Astrocyte (in vitro differentiated cells and primary cell): ENCODE data around the gene PLEKHG4B. TPM values are rescaled to one million over a fixed set of nuclear protein-coding genes. Genes with fewer than 3 reads are reported as not detected.

Source experiments
- DNase-seq: peaks from one replicate; pipeline ENCODE4 v3.0.0-alpha.2; 2010; ENCODE audit warnings: low read depth
- FAIRE-seq: peaks from 2 replicates; lab custom pipeline; 2011; peaks lifted over from hg19 to GRCh38; lab: Jason Lieb, UNC
- H2AFZ ChIP-seq: 2 replicates; pipeline ENCODE4 v1.6.0; 2012; ENCODE audit warnings: low read depth, low read length, inconsistent platforms
- H3K27ac ChIP-seq: 2 replicates; pipeline ENCODE4 v1.5.1; 2011; ENCODE audit warnings: low read depth, low read length, inconsistent platforms
- H3K27me3 ChIP-seq: 2 replicates; pipeline ENCODE4 v1.6.0; 2011; ENCODE audit warnings: low read length, inconsistent platforms; ENCODE audit not compliant: insufficient read depth
- H3K36me3 ChIP-seq: 2 replicates; pipeline ENCODE4 v1.5.1; 2011; ENCODE audit warnings: low read length, inconsistent platforms; ENCODE audit not compliant: insufficient read depth
- H3K4me1 ChIP-seq: 2 replicates; pipeline ENCODE4 v1.5.1; 2011; ENCODE audit warnings: low read length, inconsistent platforms; ENCODE audit not compliant: insufficient read depth
- H3K4me2 ChIP-seq: 2 replicates; pipeline ENCODE4 v1.6.0; 2012; ENCODE audit warnings: low read length, inconsistent platforms
- H3K4me3 ChIP-seq: 2 replicates; pipeline ENCODE4 v1.5.1; 2011; ENCODE audit warnings: low read depth, mild to moderate bottlenecking, low read length, inconsistent platforms; ENCODE audit not compliant: insufficient read depth
- H3K79me2 ChIP-seq: 2 replicates; pipeline ENCODE4 v1.6.0; 2012; ENCODE audit warnings: mild to moderate bottlenecking, low read length, inconsistent platforms; ENCODE audit not compliant: insufficient read depth
- H3K9ac ChIP-seq: 2 replicates; pipeline ENCODE4 v1.6.0; 2012; ENCODE audit warnings: mild to moderate bottlenecking, low read length, inconsistent platforms
- H3K9me3 ChIP-seq: 2 replicates; pipeline ENCODE4 v1.5.1; 2012; ENCODE audit warnings: low read depth, mild to moderate bottlenecking, low read length, inconsistent platforms; ENCODE audit not compliant: insufficient read depth
- H4K20me1 ChIP-seq: 2 replicates; pipeline ENCODE4 v1.6.0; 2012; ENCODE audit warnings: low read length, inconsistent platforms; ENCODE audit not compliant: insufficient read depth
- H3K27ac Mint-ChIP-seq: one replicate; pipeline ENCODE4 v1.8.0; 2021; ENCODE audit warnings: mild to moderate bottlenecking, mixed read lengths; ENCODE audit not compliant: unreplicated experiment
- H3K27me3 Mint-ChIP-seq: one replicate; pipeline ENCODE4 v1.8.0; 2021; ENCODE audit warnings: low read depth, mixed read lengths; ENCODE audit not compliant: unreplicated experiment
- H3K36me3 Mint-ChIP-seq: one replicate; pipeline ENCODE4 v1.8.0; 2021; ENCODE audit warnings: low read depth, mixed read lengths; ENCODE audit not compliant: unreplicated experiment
- H3K4me1 Mint-ChIP-seq: one replicate; pipeline ENCODE4 v1.8.0; 2021; ENCODE audit warnings: low read depth, mixed read lengths; ENCODE audit not compliant: unreplicated experiment
- H3K4me3 Mint-ChIP-seq: one replicate; pipeline ENCODE4 v1.8.0; 2021; ENCODE audit warnings: mild to moderate bottlenecking, moderate library complexity, mixed read lengths; ENCODE audit not compliant: unreplicated experiment
- H3K9me3 Mint-ChIP-seq: one replicate; pipeline ENCODE4 v1.8.0; 2021; ENCODE audit warnings: mild to moderate bottlenecking, mixed read lengths; ENCODE audit not compliant: unreplicated experiment
- EZH2 ChIP-seq: IDR thresholded peaks from 2 replicates; pipeline ENCODE4 v1.6.1; 2012; ENCODE audit warnings: mild to moderate bottlenecking, low read length, inconsistent platforms; ENCODE audit not compliant: insufficient read depth
- total RNA-seq: library from RNA; stranded (reverse); gene quantifications from 2 replicates; pipeline ENCODE4 v1.2.1, GENCODE V29; 2021
- TF ChIP-seq, protein P1 (sequence below): IDR thresholded peaks from 2 replicates; pipeline ENCODE4 v1.5.1; 2011; ENCODE audit warnings: low read depth, mild to moderate bottlenecking, inconsistent platforms, low read length, moderate library complexity; ENCODE audit not compliant: insufficient read depth

PLEKHG4B gene
- total RNA-seq, 1 donor from 2014 or later = 8.1 TPM

- no peak overlapping the region for H3K27ac ChIP-seq
- no peak overlapping the region for H3K4me2 ChIP-seq
- DNase-seq (no peak), FAIRE-seq (no peak)
- Mint-ChIP-seq H3K4me3 (no peak overlapping the region), H3K9me3 (no peaks in the 10 kb centered on the region), H3K4me1 (peaks cover 21% of the 10 kb centered on the region), H3K27ac (peak overlapping the region; percentile 18), H3K27me3 (peaks cover 59% of the 10 kb centered on the region), H3K36me3 (no peaks in the 10 kb centered on the region)
- peak overlapping the region; percentile 50 for H3K9ac ChIP-seq
- no peaks in the 10 kb centered on the region for H4K20me1 ChIP-seq
- TF ChIP-seq, protein P1, sequence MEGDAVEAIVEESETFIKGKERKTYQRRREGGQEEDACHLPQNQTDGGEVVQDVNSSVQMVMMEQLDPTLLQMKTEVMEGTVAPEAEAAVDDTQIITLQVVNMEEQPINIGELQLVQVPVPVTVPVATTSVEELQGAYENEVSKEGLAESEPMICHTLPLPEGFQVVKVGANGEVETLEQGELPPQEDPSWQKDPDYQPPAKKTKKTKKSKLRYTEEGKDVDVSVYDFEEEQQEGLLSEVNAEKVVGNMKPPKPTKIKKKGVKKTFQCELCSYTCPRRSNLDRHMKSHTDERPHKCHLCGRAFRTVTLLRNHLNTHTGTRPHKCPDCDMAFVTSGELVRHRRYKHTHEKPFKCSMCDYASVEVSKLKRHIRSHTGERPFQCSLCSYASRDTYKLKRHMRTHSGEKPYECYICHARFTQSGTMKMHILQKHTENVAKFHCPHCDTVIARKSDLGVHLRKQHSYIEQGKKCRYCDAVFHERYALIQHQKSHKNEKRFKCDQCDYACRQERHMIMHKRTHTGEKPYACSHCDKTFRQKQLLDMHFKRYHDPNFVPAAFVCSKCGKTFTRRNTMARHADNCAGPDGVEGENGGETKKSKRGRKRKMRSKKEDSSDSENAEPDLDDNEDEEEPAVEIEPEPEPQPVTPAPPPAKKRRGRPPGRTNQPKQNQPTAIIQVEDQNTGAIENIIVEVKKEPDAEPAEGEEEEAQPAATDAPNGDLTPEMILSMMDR = no peak
- no peak for TF ChIP-seq EZH2
- H3K4me3 ChIP-seq = no peak overlapping the region
- H2AFZ ChIP-seq = no peak overlapping the region
- H3K79me2 ChIP-seq = no peaks in the 10 kb centered on the region
- peaks cover 25% of the 10 kb centered on the region for H3K4me1 ChIP-seq
- H3K36me3 ChIP-seq = no peaks in the 10 kb centered on the region
- H3K9me3 ChIP-seq = no peaks in the 10 kb centered on the region
- peaks cover 10% of the 10 kb centered on the region for H3K27me3 ChIP-seq
Observed at GRCh38 chr5:77170-77501, 14.8 kb upstream of the PLEKHG4B start.

- DNase-seq (no peak), FAIRE-seq (no peak)
- no peak overlapping the region for H3K4me3 ChIP-seq
- no peaks in the 10 kb centered on the region for H4K20me1 ChIP-seq
- peak overlapping the region; percentile 23 for H3K27ac ChIP-seq
- peaks cover 10% of the 10 kb centered on the region for H3K27me3 ChIP-seq
- no peaks in the 10 kb centered on the region for H3K79me2 ChIP-seq
- no peaks in the 10 kb centered on the region for H3K36me3 Mint-ChIP-seq
- H2AFZ ChIP-seq = no peak overlapping the region
- H3K36me3 ChIP-seq = no peaks in the 10 kb centered on the region
- no peak overlapping the region for H3K4me3 Mint-ChIP-seq
- H3K9me3 ChIP-seq = no peaks in the 10 kb centered on the region
- peak overlapping the region; percentile 50 for H3K9ac ChIP-seq
- peaks cover 29% of the 10 kb centered on the region for H3K4me1 ChIP-seq
- H3K27ac Mint-ChIP-seq = no peak overlapping the region
- no peaks in the 10 kb centered on the region for H3K9me3 Mint-ChIP-seq
- TF ChIP-seq EZH2 = no peak
- TF ChIP-seq, protein P1 = no peak
- peaks cover 25% of the 10 kb centered on the region for H3K4me1 Mint-ChIP-seq
- peaks cover 60% of the 10 kb centered on the region for H3K27me3 Mint-ChIP-seq
- H3K4me2 ChIP-seq = peak overlapping the region; percentile 9
Observed at GRCh38 chr5:77546-77945, 14.4 kb upstream of the PLEKHG4B start.

DNA sequence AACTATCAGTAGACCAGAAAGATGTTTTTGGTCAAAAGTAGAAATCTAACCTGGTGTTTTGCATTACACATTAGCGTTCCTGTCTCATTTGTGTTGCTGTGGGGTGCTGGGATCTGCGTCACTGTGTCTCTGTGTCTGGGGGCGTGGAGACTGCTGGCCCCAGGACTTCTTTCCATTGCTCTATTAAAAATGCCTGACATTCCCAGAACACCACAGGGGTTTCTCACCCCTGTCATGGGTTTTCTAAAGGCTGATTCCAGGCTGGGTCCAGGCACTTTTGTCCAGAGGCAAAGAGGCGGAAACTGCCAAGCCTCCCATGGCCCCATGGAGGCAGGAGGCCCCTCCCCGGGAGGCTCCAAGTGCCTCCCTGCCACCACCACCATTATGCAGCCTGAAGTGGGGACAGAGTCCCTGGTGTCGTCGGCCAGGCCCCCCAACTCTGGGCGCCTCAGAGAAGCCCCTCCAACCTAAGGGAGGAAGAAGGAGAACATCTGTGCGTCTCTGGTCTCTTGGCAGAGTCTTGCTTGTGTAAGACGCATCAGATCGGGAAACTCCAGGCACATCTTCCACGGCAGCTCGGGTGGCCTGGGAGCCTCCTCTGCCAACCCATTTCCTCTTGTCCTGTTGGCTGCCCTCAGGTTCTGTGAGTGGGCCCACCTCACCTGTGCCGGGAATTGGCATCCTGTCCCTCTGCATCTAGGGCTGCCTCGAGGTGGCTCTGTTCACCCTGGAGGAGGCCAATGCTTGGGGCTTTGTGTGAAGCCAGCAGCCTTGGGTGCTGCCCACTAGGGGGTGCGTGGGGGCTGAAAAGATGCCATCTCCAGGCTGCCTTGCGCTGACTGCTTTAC lies 13.8 kb upstream of the PLEKHG4B start:
- H3K4me3 ChIP-seq = no peak overlapping the region
- peak overlapping the region; percentile 18 for H3K27ac Mint-ChIP-seq
- peaks cover 30% of the 10 kb centered on the region for H3K4me1 Mint-ChIP-seq
- H3K27me3 Mint-ChIP-seq = peaks cover 67% of the 10 kb centered on the region
- TF ChIP-seq, protein P1 = peak; percentile 35
- no peak for TF ChIP-seq EZH2
- peaks cover 34% of the 10 kb centered on the region for H3K4me1 ChIP-seq
- H3K27ac ChIP-seq = peak overlapping the region; percentile 63
- peak overlapping the region; percentile 63 for H3K9ac ChIP-seq
- no peak for FAIRE-seq
- H4K20me1 ChIP-seq = no peaks in the 10 kb centered on the region
- H3K4me3 Mint-ChIP-seq = peak overlapping the region; percentile 51
- no peaks in the 10 kb centered on the region for H3K9me3 Mint-ChIP-seq
- peak; percentile 83 for DNase-seq
- peak overlapping the region; percentile 46 for H3K4me2 ChIP-seq
- H3K9me3 ChIP-seq = no peaks in the 10 kb centered on the region
- H2AFZ ChIP-seq = no peak overlapping the region
- H3K36me3 ChIP-seq = no peaks in the 10 kb centered on the region
- peaks cover 10% of the 10 kb centered on the region for H3K27me3 ChIP-seq
- peaks cover 2% of the 10 kb centered on the region for H3K36me3 Mint-ChIP-seq
- no peaks in the 10 kb centered on the region for H3K79me2 ChIP-seq
